ENCODE measurements around the gene BOLA3.
"Not testable (repeated sequence)": the region's sequence is repeated elsewhere in the genome, so short reads cannot be mapped to it uniquely, and the experiment has no call there.

BOLA3 gene

DNA sequence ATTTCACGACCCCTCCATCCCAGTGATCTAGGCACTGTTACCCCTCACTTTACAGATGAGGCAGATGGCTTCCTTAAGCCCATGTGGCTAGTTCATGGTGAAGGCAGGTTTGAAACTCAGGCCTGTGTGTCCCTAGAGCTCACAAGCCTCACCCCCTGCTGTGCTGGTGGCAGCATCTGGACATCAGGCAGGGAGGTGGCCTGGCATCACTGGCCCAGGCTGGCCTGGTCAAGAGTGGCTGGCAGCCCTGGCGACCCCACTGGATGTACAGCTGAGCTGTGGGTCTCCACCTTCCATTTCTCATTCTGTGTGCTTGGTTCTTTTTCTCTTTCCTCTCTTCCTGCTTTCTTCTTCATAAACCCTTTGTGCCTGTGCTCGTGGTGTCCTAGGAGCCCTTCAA lies 56.3 kb downstream of the BOLA3 start:
- no peak overlapping the region for H3K27ac Mint-ChIP-seq
- no peak overlapping the region for H3K4me3 Mint-ChIP-seq
- H3K36me3 Mint-ChIP-seq, result peaks cover 28% of the 10 kb centered on the region
- DNase-seq, result no peak
- no peaks in the 10 kb centered on the region for H3K9me3 Mint-ChIP-seq
- CTCF ChIA-PET, result no interaction called here
- H3K4me1 Mint-ChIP-seq, result no peaks in the 10 kb centered on the region
- no peaks in the 10 kb centered on the region for H3K27me3 Mint-ChIP-seq

DNA sequence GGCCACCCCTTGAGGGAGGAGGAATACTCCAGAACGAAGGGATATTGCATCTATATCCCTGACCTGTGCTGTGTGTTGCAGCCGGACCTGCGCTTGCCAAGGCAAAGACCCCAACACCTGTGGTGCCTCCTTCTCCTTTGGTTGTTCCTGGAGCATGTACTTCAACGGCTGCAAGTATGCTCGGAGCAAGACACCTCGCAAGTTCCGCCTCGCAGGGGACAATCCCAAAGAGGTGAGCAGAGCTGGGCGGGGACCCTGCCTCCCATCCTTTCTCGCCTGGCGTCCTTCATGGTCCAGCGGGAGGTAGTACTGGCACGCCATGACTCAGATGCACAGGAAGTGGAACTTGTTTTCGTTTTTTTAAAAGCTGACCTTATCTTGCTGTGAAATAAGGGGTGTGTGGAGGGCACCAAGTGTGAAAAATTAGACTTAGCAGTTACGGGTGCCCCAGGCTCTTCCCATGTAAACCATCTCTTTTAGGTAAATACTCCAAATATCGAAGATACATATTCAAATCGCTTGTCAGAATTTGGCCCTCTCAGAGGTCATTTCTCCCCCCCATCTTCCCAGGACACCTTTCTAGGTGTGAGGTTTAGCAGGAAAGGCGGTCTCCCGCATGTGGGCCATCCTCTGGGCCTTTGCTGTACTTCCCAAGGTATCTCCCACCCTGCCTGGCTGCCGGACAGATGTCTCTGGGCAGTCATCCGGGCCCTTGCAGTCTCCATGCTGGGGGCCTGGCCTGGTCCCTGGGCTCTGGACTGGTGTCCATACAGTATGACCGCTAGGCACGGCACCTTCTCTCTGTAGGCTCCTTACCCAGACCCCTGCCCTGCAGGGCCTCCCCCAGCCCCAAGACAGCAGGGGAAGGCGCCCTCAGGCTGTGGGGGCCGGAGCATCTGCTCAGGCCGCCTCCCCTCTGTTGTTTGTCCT lies 57.6 kb downstream of the BOLA3 start:
- Mint-ChIP-seq H3K4me3 (no peak overlapping the region), H3K27me3 (no peaks in the 10 kb centered on the region), H3K27ac (no peak overlapping the region), H3K9me3 (no peaks in the 10 kb centered on the region), H3K4me1 (no peaks in the 10 kb centered on the region), H3K36me3 (peaks cover 28% of the 10 kb centered on the region)
- CTCF ChIA-PET, result no interaction called here
- DNase-seq, result no peak

DNA sequence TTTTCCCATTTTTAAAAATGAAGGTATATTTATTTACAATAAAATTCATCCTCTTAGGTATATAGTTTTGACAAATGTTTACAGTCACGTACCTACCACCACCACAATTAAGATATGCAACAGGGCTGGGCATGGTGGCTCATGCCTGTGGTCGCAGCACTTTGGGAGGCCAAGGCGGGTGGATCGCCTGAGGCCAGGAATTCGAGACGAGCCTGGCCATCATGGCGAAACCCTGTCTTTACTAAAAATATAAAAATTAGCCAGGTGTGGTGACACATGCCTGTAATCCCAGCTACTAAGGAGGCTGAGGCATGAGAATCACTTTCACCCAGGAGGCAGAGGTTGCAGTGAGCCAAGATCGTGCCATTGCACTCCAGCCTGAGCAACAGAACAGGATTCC lies 59.0 kb downstream of the BOLA3 start:
- H3K4me3 Mint-ChIP-seq, H3K9me3 Mint-ChIP-seq, H3K27me3 Mint-ChIP-seq, H3K4me1 Mint-ChIP-seq, DNase-seq, CTCF ChIA-PET, H3K27ac Mint-ChIP-seq: not testable (repeated sequence)
- H3K36me3 Mint-ChIP-seq, result peaks cover 22% of the 10 kb centered on the region

DNA sequence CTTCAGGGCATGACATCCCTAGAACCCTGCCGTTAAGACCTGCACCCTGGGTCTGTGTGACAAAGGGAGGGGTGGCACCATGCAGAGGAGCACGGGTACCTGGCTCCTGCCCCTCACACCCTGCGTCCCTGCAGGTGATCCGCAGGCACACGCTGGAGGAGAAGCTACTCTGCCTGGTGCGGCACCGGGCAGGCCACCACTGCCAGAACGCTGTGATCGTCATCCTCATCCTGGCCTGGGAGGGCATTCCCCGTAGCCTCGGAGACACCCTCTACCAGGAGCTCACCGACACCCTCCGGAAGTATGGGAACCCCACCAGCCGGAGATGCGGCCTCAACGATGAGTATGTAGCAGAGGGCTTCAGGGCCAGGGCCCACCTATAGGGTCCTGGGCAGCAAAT lies 60.0 kb downstream of the BOLA3 start:
- H3K36me3 Mint-ChIP-seq, result peaks cover 26% of the 10 kb centered on the region
- H3K4me1 Mint-ChIP-seq, result no peaks in the 10 kb centered on the region
- H3K9me3 Mint-ChIP-seq, result no peaks in the 10 kb centered on the region
- no peak overlapping the region for H3K4me3 Mint-ChIP-seq
- CTCF ChIA-PET, result no interaction called here
- H3K27ac Mint-ChIP-seq, result no peak overlapping the region
- H3K27me3 Mint-ChIP-seq, result no peaks in the 10 kb centered on the region
- DNase-seq, result no peak

DNA sequence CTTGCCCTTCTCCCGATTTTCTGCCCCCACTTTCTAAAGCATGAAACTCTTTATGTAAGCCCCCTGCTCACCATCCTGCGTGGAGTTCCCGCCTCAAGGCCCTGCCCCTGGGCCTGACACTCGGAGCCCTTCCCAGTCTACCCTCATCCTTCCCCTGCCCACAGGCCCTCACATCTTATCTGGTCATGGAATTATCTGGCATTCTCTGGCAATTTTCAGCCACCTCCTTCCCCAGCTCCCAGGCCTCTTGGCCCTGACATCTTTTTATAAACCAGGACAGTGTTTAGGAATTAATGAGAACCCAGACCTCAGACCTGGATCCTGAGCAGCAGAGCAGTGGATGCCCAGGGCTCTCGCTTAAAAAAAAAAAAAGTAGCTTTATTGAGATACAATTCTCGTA lies 61.7 kb downstream of the BOLA3 start:
- DNase-seq, result no peak
- Mint-ChIP-seq H3K9me3 (no peaks in the 10 kb centered on the region), H3K4me3 (no peak overlapping the region), H3K27me3 (no peaks in the 10 kb centered on the region), H3K4me1 (no peaks in the 10 kb centered on the region), H3K36me3 (peaks cover 28% of the 10 kb centered on the region), H3K27ac (no peak overlapping the region)
- CTCF ChIA-PET, result interaction anchor here (0.6 to 0.8 kb wide), 3 partner anchors 35 to 178 kb away, joined by 3 read pairs; no protein-coding TSS in a partner anchor
